ENCODE data around the gene CHIT1. TPM values are rescaled to one million over a fixed set of nuclear protein-coding genes. Genes with fewer than 3 reads are reported as not detected.

CHIT1 gene
- total and polyA plus RNA-seq, 9 donors, result 0.08 to 26.9 (median 0.90) TPM; not detected in 3

DNA sequence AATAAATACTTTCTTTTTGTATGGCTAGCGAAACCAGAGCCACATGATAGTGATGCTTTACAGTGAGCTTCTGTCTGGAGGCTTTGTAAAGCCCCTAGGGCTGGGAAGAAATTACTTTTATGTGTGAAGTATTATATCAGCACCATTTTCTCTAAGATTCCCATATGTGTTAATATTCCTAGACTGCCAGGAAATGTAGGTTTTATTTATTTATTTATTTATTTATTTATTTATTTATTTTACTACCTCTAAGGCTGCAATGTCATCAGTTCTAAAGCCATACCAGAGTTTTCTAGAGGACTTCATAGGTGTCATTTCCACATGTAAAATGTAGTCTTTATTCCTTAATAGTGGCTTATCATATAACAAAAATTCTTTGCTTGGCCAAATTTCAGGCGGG is 38.5 kb downstream of the CHIT1 start:
- TF ChIP-seq EP300 (IDR thresholded peaks at IDR 0.05), result no peak
- TF ChIP-seq POLR2A (IDR thresholded peaks at IDR 0.05), result no peak
- TF ChIP-seq, protein P1, sequence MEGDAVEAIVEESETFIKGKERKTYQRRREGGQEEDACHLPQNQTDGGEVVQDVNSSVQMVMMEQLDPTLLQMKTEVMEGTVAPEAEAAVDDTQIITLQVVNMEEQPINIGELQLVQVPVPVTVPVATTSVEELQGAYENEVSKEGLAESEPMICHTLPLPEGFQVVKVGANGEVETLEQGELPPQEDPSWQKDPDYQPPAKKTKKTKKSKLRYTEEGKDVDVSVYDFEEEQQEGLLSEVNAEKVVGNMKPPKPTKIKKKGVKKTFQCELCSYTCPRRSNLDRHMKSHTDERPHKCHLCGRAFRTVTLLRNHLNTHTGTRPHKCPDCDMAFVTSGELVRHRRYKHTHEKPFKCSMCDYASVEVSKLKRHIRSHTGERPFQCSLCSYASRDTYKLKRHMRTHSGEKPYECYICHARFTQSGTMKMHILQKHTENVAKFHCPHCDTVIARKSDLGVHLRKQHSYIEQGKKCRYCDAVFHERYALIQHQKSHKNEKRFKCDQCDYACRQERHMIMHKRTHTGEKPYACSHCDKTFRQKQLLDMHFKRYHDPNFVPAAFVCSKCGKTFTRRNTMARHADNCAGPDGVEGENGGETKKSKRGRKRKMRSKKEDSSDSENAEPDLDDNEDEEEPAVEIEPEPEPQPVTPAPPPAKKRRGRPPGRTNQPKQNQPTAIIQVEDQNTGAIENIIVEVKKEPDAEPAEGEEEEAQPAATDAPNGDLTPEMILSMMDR (IDR thresholded peaks at IDR 0.05), result no peak
- no peaks in the 10 kb centered on the region for H3K36me3 ChIP-seq
- no peak overlapping the region for H3K4me3 ChIP-seq
- H3K27me3 ChIP-seq, result no peaks in the 10 kb centered on the region
- WGBS, 3 donors, result 97 to 99% (median 98%) methylated on average over 2 of the region's 2 CpGs
- intact Hi-C loops (cut with DNase I), result no loop called here
- peaks cover 3% of the 10 kb centered on the region for H3K4me1 ChIP-seq (ENCODE audit: insufficient read depth)
- H3K9me3 ChIP-seq, result no peaks in the 10 kb centered on the region
- no peak overlapping the region for H3K27ac ChIP-seq
- DNase-seq, result no peak

DNA sequence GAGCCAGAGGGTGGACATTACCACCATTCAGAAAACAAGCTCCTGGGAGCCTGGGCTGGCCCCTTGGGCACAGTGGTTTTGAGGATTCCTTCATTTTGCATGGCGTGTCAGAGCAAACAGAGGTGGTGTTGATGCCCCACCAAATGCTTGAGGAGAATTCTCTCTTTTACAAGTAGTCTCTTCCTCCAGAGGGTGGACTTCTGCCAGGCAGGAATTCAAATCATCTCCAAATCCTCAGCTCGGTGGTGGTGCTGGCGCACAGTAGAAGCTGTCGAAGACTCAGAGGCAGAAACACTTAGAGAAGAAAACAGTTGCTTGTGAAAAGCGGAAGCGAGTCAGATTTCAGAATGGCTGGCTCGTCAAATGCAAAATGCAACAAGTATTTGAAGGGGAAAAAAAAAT is 39.5 kb downstream of the CHIT1 start:
- no peak for DNase-seq
- TF ChIP-seq POLR2A (IDR thresholded peaks at IDR 0.05), result no peak
- no peak for TF ChIP-seq EP300 (IDR thresholded peaks at IDR 0.05)
- TF ChIP-seq, protein P1 (IDR thresholded peaks at IDR 0.05), result no peak
- no peaks in the 10 kb centered on the region for H3K27me3 ChIP-seq
- peaks cover 3% of the 10 kb centered on the region for H3K4me1 ChIP-seq (ENCODE audit: insufficient read depth)
- no peaks in the 10 kb centered on the region for H3K9me3 ChIP-seq
- WGBS, 3 donors, result 53 to 63% (median 58%) methylated on average over 7 of the region's 7 CpGs
- no peak overlapping the region for H3K27ac ChIP-seq
- no peak overlapping the region for H3K4me3 ChIP-seq
- intact Hi-C loops (cut with DNase I), result no loop called here
- H3K36me3 ChIP-seq, result no peaks in the 10 kb centered on the region

DNA sequence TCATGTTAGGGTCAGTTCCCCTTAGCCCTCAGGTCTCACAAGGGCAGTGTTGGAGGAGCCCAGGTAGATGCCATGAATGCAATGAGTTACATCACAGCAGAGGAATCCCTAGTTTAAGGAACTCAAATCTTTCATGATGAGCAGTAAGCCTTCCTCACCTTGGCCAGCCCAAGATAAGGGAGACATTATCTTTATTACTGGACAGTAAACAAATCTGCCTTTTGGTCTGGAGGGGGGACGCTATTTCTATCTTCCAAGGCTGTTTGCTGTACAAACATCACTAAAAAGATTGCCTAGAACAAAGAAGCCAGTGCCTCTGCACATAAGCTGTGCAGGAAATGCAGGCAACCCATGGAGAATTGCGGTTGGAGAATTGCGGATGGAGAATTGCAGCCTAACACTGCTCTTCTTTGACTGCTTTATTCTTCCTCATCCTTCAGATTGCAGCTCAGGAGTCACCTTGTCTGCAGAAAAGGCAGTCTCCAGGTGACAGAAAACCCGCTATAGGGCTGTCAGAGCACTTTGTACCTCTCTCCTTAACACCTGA is 40.7 kb downstream of the CHIT1 start:
- DNase-seq, result no peak
- intact Hi-C loops (cut with DNase I), result no loop called here
- H3K27ac ChIP-seq, result no peak overlapping the region

DNA sequence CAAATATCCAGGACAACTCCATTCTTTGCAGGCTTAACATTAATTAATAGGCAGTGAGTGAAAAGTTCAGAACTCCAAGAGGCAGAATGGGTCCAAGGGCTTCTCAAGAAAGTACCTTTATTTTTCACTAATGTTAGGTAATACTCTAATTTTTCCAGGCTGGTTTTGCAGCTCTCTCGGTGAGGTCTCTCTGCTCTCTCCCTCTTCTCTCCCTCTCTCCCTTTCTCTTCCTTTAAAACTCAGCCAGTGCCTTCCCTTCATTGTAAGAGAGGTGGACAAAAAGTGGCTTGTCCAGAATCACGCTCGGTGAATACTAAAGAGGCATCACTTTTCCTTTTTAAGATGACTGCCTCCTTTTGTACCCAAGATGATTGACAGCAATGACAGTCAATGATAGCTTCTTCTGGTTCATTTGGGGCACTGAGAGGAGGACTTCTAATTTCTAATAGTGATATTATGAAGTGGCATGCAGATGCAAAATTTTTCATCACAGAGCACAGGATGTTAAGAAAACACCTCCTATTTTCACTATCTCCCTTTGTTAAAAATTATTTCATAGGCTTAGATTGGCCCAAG is 41.7 kb downstream of the CHIT1 start:
- H3K27ac ChIP-seq, result no peak overlapping the region
- 82 to 92% (median 91%) methylated on average over 3 of the region's 3 CpGs for WGBS, 3 donors
- no peak for DNase-seq
- H3K27me3 ChIP-seq, result no peaks in the 10 kb centered on the region
- H3K9me3 ChIP-seq, result no peaks in the 10 kb centered on the region
- no peak overlapping the region for H3K4me3 ChIP-seq
- TF ChIP-seq EP300 (IDR thresholded peaks at IDR 0.05) (no peak), POLR2A (IDR thresholded peaks at IDR 0.05) (no peak)
- TF ChIP-seq, protein P1 (IDR thresholded peaks at IDR 0.05), result no peak
- peaks cover 3% of the 10 kb centered on the region for H3K4me1 ChIP-seq (ENCODE audit: insufficient read depth)
- H3K36me3 ChIP-seq, result no peaks in the 10 kb centered on the region
- intact Hi-C loops (cut with DNase I), result no loop called here

More for the DNA sequence above, 40.7 kb downstream of the CHIT1 start:
- H3K27me3 ChIP-seq, result no peaks in the 10 kb centered on the region
- no peak overlapping the region for H3K4me3 ChIP-seq
- TF ChIP-seq POLR2A (IDR thresholded peaks at IDR 0.05) (no peak), EP300 (IDR thresholded peaks at IDR 0.05) (no peak)
- TF ChIP-seq, protein P1 (IDR thresholded peaks at IDR 0.05), result no peak
- no peaks in the 10 kb centered on the region for H3K36me3 ChIP-seq
- H3K4me1 ChIP-seq (ENCODE audit: insufficient read depth), result peaks cover 3% of the 10 kb centered on the region
- WGBS, 3 donors, result 86 to 90% (median 89%) methylated on average over 4 of the region's 4 CpGs
- no peaks in the 10 kb centered on the region for H3K9me3 ChIP-seq

All from ovary (tissue), 9 donors.